Parathyroid adenoma (tissue), 2 donors: ENCODE measurements around the gene NTRK3.

ENCODE experiments used
- H2AFZ ChIP-seq: fragments of 300-600 bp; sonication (generic); one replicate; pipeline ENCODE4 v1.7.0; 2017; ENCODE audit warnings: antibody characterized with exemption, mild to moderate bottlenecking
- H3K27ac ChIP-seq: fragments of 300-600 bp; sonication (generic); one replicate; pipeline ENCODE4 v1.7.0; 2017
- H3K27me3 ChIP-seq: fragments of 300-600 bp; sonication (generic); one replicate; pipeline ENCODE4 v1.7.0; 2017; ENCODE audit warnings: low read length; ENCODE audit not compliant: control insufficient read depth, insufficient read depth
- H3K36me3 ChIP-seq: fragments of 300-600 bp; sonication (generic); one replicate; pipeline ENCODE4 v1.7.0; 2017; ENCODE audit warnings: low read length; ENCODE audit not compliant: control insufficient read depth, insufficient read depth
- H3K4me1 ChIP-seq: fragments of 300-600 bp; sonication (generic); one replicate; pipeline ENCODE4 v1.7.0; 2017; ENCODE audit warnings: control low read depth
- H3K4me2 ChIP-seq: fragments of 300-600 bp; sonication (generic); one replicate; pipeline ENCODE4 v1.7.0; 2017; ENCODE audit warnings: low read length
- H3K4me3 ChIP-seq: fragments of 300-600 bp; sonication (generic); one replicate; pipeline ENCODE4 v1.7.0; 2017; ENCODE audit warnings: low read depth, low read length
- H3K79me2 ChIP-seq: fragments of 300-600 bp; sonication (generic); one replicate; pipeline ENCODE4 v1.7.0; 2017; ENCODE audit warnings: control low read depth
- H3K9ac ChIP-seq: fragments of 300-600 bp; sonication (generic); one replicate; pipeline ENCODE4 v1.7.0; 2017; ENCODE audit warnings: mild to moderate bottlenecking
- H3K9me3 ChIP-seq: fragments of 300-600 bp; sonication (generic); one replicate; pipeline ENCODE4 v1.7.0; 2017; ENCODE audit warnings: low read length; ENCODE audit not compliant: control insufficient read depth
- TF ChIP-seq, protein P1 (sequence below): fragments of 300-600 bp; sonication (generic); IDR thresholded peaks from one replicate; pipeline ENCODE4 v1.7.0; 2017; ENCODE audit warnings: antibody characterized with exemption, mild to moderate bottlenecking
- donor health status: primary hyperparathyroidism.

NTRK3 gene

DNA sequence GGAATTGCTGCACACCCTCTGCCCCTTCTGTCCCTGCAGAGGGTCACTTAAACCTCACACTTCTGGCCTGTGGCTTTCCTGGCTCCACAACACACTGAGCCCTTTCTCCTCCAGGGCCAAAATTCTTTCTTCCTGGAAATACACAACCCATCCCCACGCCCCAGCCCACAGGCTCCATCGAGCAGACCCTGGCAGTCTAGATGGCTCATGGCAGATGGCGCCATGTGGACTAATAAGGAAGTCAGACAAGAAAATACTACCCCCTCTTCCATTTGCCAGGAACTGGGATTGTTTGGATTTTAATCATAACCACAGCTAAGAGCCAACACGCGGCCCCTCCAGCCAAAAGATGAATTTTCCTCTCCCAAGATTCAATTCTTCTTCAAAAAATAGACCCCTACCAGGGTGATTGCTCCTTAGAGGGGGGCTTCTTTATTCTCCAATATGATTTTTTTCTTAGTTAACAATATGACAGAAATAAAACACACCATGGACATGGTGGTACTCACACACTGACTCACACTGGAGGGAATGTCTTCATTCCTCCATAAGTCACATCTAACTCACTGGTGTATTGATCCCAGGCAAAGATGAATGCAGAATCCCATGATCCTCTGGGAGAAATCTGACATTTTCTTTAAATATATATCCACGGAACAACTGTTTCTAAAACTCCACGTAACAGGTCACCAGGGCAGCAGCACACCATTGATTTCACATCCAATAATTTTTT lies 111.5 kb downstream of the NTRK3 start:
- Histone ChIP-seq H3K4me1 (no peaks in the 10 kb centered on the region), H3K27ac (no peak overlapping the region), H3K36me3 (no peaks in the 10 kb centered on the region), H3K4me2 (no peak overlapping the region), H3K4me3 (no peak overlapping the region), H3K9ac (no peak overlapping the region), H3K27me3 (no peaks in the 10 kb centered on the region), H3K79me2 (no peaks in the 10 kb centered on the region), H3K9me3 (no peaks in the 10 kb centered on the region), H2AFZ (no peak overlapping the region)
- TF ChIP-seq, protein P1, sequence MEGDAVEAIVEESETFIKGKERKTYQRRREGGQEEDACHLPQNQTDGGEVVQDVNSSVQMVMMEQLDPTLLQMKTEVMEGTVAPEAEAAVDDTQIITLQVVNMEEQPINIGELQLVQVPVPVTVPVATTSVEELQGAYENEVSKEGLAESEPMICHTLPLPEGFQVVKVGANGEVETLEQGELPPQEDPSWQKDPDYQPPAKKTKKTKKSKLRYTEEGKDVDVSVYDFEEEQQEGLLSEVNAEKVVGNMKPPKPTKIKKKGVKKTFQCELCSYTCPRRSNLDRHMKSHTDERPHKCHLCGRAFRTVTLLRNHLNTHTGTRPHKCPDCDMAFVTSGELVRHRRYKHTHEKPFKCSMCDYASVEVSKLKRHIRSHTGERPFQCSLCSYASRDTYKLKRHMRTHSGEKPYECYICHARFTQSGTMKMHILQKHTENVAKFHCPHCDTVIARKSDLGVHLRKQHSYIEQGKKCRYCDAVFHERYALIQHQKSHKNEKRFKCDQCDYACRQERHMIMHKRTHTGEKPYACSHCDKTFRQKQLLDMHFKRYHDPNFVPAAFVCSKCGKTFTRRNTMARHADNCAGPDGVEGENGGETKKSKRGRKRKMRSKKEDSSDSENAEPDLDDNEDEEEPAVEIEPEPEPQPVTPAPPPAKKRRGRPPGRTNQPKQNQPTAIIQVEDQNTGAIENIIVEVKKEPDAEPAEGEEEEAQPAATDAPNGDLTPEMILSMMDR: no peak

DNA sequence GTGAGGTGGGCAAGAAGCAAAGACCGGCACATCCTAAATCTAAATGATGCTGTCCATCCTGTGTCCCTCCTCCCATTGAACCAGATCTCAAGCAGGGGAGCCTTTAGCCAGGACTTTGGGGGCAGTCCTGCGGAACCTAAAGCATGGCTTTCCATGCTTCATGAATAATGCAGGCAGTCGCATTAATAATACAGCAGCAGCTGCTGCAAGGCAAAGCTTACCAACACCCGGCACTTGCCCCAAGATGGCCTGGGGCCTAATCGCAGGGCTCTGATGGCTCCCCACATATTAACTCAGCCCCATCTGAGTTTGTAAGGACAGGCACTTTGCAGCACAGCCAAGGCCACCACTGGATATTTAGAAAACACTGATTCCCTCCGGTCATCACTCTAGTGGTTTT lies 114.4 kb downstream of the NTRK3 start:
- no peak overlapping the region for H2AFZ ChIP-seq
- no peaks in the 10 kb centered on the region for H3K27me3 ChIP-seq
- no peak overlapping the region for H3K4me2 ChIP-seq
- TF ChIP-seq, protein P1: no peak
- H3K9ac ChIP-seq: no peak overlapping the region
- no peaks in the 10 kb centered on the region for H3K36me3 ChIP-seq
- H3K79me2 ChIP-seq: no peaks in the 10 kb centered on the region
- H3K4me1 ChIP-seq: no peaks in the 10 kb centered on the region
- H3K4me3 ChIP-seq: no peak overlapping the region
- H3K27ac ChIP-seq: no peak overlapping the region
- H3K9me3 ChIP-seq: no peaks in the 10 kb centered on the region

DNA sequence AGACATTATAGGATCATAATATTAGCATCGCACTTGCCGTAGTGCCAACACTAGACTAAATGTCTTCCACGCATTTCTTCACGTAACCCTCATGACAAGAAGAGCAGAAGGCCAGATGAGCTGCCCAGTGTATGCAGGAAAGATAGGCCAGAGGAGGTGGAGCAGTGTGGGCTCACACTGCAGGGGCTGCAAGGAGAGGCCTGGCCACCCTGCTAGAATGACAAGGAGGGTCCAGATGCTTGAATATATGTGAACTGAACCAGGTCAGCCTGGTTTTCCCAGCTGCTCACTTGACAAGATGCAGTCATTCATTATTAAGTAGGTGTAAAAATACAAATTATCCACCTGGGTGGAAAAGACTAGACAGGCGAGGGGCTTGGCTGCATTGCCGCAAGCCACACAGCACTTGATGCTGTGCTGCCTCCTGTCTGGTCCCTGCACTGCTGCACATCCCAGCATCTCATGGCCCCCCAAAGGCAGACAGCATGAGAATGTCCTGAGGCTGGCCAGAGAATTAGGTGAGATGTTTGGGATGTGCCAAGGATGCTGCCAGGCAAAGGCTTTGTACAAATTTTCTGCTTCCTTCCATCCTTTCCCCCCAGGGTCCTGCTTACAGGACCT lies 115.2 kb downstream of the NTRK3 start:
- TF ChIP-seq, protein P1: no peak
- H2AFZ ChIP-seq: no peak overlapping the region
- H3K36me3 ChIP-seq: no peaks in the 10 kb centered on the region
- no peak overlapping the region for H3K27ac ChIP-seq
- no peaks in the 10 kb centered on the region for H3K9me3 ChIP-seq
- H3K4me1 ChIP-seq: no peaks in the 10 kb centered on the region
- H3K27me3 ChIP-seq: no peaks in the 10 kb centered on the region
- no peaks in the 10 kb centered on the region for H3K79me2 ChIP-seq
- H3K9ac ChIP-seq: no peak overlapping the region
- no peak overlapping the region for H3K4me2 ChIP-seq
- H3K4me3 ChIP-seq: no peak overlapping the region

DNA sequence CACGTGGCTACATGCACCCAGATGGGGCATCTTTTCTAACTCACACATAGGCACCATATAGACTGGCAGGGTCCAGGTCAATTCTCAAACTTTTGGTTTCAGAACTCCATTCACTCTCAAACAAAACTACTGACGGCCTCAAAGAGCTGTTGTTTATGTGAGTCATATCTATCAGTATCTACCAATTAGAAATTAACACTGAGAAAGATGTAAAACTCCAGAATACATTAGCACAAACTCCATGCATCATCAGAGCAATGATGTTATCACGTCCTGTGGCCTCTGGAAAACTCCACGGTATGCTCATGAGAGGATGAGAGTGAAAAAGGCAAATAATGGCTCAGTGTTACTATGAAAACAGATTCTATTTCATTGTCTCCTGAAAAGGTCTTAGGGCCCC lies 116.1 kb downstream of the NTRK3 start:
- Histone ChIP-seq H3K27me3 (no peaks in the 10 kb centered on the region), H3K4me3 (no peak overlapping the region), H3K79me2 (no peaks in the 10 kb centered on the region), H3K9me3 (no peaks in the 10 kb centered on the region), H3K4me1 (no peaks in the 10 kb centered on the region), H3K27ac (no peak overlapping the region), H3K36me3 (no peaks in the 10 kb centered on the region), H2AFZ (no peak overlapping the region), H3K4me2 (no peak overlapping the region), H3K9ac (no peak overlapping the region)
- TF ChIP-seq, protein P1: no peak

DNA sequence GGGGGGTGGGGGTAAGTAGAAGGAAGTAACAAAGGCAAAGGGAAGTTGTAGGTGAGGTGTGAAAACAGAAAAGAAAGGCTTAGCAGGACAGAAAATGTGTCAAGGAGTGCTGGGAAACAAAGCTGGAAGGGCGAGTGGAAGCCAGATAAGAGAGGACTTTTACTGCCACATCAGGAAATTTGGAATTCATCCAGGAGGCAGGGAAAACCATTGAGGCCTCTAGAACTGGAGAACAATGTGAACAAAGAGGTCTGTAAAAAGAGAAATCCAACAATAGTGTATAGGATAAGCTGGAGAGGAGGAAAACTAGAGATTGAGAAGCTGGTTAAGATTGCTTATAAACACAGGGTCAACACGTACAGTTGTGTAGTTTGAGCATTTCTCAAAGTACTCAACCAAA lies 116.6 kb downstream of the NTRK3 start:
- Histone ChIP-seq H3K4me3 (no peak overlapping the region), H3K4me2 (no peak overlapping the region), H3K27ac (no peak overlapping the region), H3K79me2 (no peaks in the 10 kb centered on the region), H2AFZ (no peak overlapping the region), H3K4me1 (no peaks in the 10 kb centered on the region), H3K36me3 (no peaks in the 10 kb centered on the region), H3K27me3 (no peaks in the 10 kb centered on the region), H3K9me3 (no peaks in the 10 kb centered on the region), H3K9ac (no peak overlapping the region)
- TF ChIP-seq, protein P1: no peak
